ENCODE measurements around the gene KCNMA1. TPM values are rescaled to one million over a fixed set of nuclear protein-coding genes. Genes with fewer than 3 reads are reported as not detected.
A peak's percentile ranks its signal among the peaks of the same experiment; 100 is the strongest.

The KCNMA1 gene
- total RNA-seq, 1 experiment from 2014 or later, result 0.70 TPM

- 0 out of 2 replicates have a peak overlapping the region, but pooled peaks have one; percentile 8 for H2AFZ ChIP-seq
- no TSS peak for BruUV-seq (replicated peaks)
- H4K20me1 ChIP-seq (ENCODE audit: insufficient read depth), result no peaks in the 10 kb centered on the region
- H3K79me2 ChIP-seq (ENCODE audit: low read depth), result no peaks in the 10 kb centered on the region
- H3K4me1 ChIP-seq (replicated peaks; ENCODE audit: insufficient read depth), result no peaks in the 10 kb centered on the region
- no peaks in the 10 kb centered on the region for H3K9me3 ChIP-seq (ENCODE audit: insufficient read depth, low read depth)
- H3K4me2 ChIP-seq, result no peak overlapping the region
- no peaks in the 10 kb centered on the region for H3K27me3 ChIP-seq (ENCODE audit: insufficient read depth, low read depth)
- no peaks in the 10 kb centered on the region for H3K36me3 ChIP-seq (ENCODE audit: low read depth)
- H3F3A ChIP-seq (ENCODE audit: insufficient read depth, low read depth), result 0 out of 2 replicates have a peak, but pooled peaks cover 3% of the 10 kb centered on the region
- intact Hi-C loops (cut with micrococcal nuclease; ENCODE audit: unreplicated experiment), result no loop called here
- ChIA-PET POLR2A (ENCODE audit: unreplicated experiment) (no interaction called here), CTCF (no interaction called here)
- H3K9me2 ChIP-seq (ENCODE audit: insufficient read depth), result 0 out of 2 replicates have a peak, but pooled peaks cover 6% of the 10 kb centered on the region
- no peak for DNase-seq
- no peak overlapping the region for H3K27ac ChIP-seq
- TF ChIP-seq EZH2 (IDR thresholded peaks at IDR 0.05; ENCODE audit: low read depth), result no peak
- TF ChIP-seq CTCF (conservative IDR thresholded peaks at IDR 0.05), result no peak
- H3K4me3 ChIP-seq, result no peak overlapping the region
Observed at GRCh38 chr10:77138541-77138940, 499.1 kb downstream of the KCNMA1 start.

- Histone ChIP-seq H2AFZ (no peak overlapping the region), H4K20me1 (ENCODE audit: insufficient read depth) (no peaks in the 10 kb centered on the region), H3K9me3 (ENCODE audit: insufficient read depth, low read depth) (no peaks in the 10 kb centered on the region), H3K9me2 (ENCODE audit: insufficient read depth) (0 out of 2 replicates have a peak, but pooled peaks cover 5% of the 10 kb centered on the region), H3K4me2 (no peak overlapping the region), H3K36me3 (ENCODE audit: low read depth) (no peaks in the 10 kb centered on the region), H3K27ac (no peak overlapping the region), H3K79me2 (ENCODE audit: low read depth) (no peaks in the 10 kb centered on the region), H3K27me3 (ENCODE audit: insufficient read depth, low read depth) (no peaks in the 10 kb centered on the region), H3K4me1 (replicated peaks; ENCODE audit: insufficient read depth) (no peaks in the 10 kb centered on the region), H3K4me3 (no peak overlapping the region), H3F3A (ENCODE audit: insufficient read depth, low read depth) (0 out of 2 replicates have a peak, but pooled peaks cover 3% of the 10 kb centered on the region)
- CTCF ChIA-PET, result no interaction called here
- intact Hi-C loops (cut with micrococcal nuclease; ENCODE audit: unreplicated experiment), result no loop called here
- POLR2A ChIA-PET (ENCODE audit: unreplicated experiment), result no interaction called here
- BruUV-seq (replicated peaks), result no TSS peak
- no peak for DNase-seq
- no peak for TF ChIP-seq EZH2 (IDR thresholded peaks at IDR 0.05; ENCODE audit: low read depth)
- TF ChIP-seq CTCF (conservative IDR thresholded peaks at IDR 0.05), result no peak
Observed at GRCh38 chr10:77135555-77135954, 502.1 kb downstream of the KCNMA1 start.

DNA sequence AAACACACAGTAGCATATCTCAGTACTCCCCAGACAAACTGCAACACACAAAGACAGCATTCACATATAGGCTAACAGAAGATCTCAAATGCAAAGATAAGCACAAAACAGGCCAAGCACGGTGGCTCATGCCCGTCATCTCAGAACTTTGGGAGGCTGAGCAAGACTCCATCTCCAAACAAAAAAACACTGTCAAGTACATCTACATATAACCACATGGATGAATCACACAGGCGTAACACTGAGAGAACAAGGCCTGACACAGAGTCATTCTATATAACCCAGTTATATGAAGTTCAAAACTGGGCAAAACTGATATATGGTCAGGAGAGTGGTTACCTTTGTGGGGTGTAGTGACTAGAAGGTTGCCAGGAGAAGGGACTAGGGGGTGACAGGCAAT, 506.4 kb downstream of the KCNMA1 start:
- Histone ChIP-seq H3K27me3 (ENCODE audit: insufficient read depth, low read depth) (no peaks in the 10 kb centered on the region), H4K20me1 (ENCODE audit: insufficient read depth) (no peaks in the 10 kb centered on the region), H3K27ac (no peak overlapping the region), H2AFZ (no peak overlapping the region), H3K4me1 (replicated peaks; ENCODE audit: insufficient read depth) (no peaks in the 10 kb centered on the region), H3K4me3 (no peak overlapping the region), H3K4me2 (no peak overlapping the region), H3K9me3 (ENCODE audit: insufficient read depth, low read depth) (no peaks in the 10 kb centered on the region), H3K9me2 (ENCODE audit: insufficient read depth) (0 out of 2 replicates have a peak, but pooled peaks cover 3% of the 10 kb centered on the region), H3K36me3 (ENCODE audit: low read depth) (no peaks in the 10 kb centered on the region), H3K79me2 (ENCODE audit: low read depth) (no peaks in the 10 kb centered on the region), H3F3A (ENCODE audit: insufficient read depth, low read depth) (0 out of 2 replicates have a peak, but pooled peaks cover 3% of the 10 kb centered on the region)
- no peak for TF ChIP-seq EZH2 (IDR thresholded peaks at IDR 0.05; ENCODE audit: low read depth)
- no peak for TF ChIP-seq CTCF (conservative IDR thresholded peaks at IDR 0.05)
- CTCF ChIA-PET, result no interaction called here
- no peak for DNase-seq
- intact Hi-C loops (cut with micrococcal nuclease; ENCODE audit: unreplicated experiment), result no loop called here
- BruUV-seq (replicated peaks), result no TSS peak
- POLR2A ChIA-PET (ENCODE audit: unreplicated experiment), result no interaction called here

Measured in PC-9 (cell line).